Adrenal gland (tissue), 5 donors: ENCODE results near the gene CNTN1.

Source experiments
- CTCF ChIP-seq, 6 experiments: fragments of 450-650 bp in 4 of 6; fragments of 200-600 bp in 2 of 6; sonication (generic) in 1 of 6; IDR thresholded peaks; 1 replicate in 5 of 6; 2 replicates in 1 of 6; pipeline versions ENCODE4 v1.5.1 to v1.8.0; 2016 to 2021; ENCODE audit warnings: antibody characterized with exemption in 6 of 6, mild to moderate bottlenecking in 2 of 6, moderate library complexity in 1 of 6
- POLR2A ChIP-seq, 2 donors: fragments of 450-650 bp; IDR thresholded peaks; one replicate each; pipeline ENCODE4 v1.6.1; 2017; ENCODE audit warnings: antibody characterized with exemption in 2 of 2, mild to moderate bottlenecking in 2 of 2, moderate library complexity in 1 of 2
- donor health status: DM: no; HTN: no; CAD: no.

DNA sequence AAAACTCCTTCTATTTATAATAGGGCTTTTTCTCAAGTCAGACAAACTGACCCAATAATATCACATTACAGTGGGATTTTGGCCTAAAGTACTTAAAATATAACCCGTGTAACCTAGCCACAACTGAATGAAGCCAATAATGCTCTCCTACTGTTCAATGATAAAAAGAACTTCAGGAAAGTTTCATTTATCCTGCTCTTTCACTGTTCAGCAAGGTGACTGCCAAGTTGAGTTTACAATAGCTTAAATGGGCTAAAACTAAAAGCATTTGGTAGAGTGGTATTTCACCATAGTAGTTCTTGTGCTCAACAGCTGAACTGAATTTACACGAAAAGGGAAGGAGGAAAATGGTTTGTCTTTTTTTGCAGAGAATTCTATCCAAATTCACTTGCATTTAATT is 49.8 kb downstream of the CNTN1 start:
- TF ChIP-seq CTCF (IDR thresholded peaks at IDR 0.05), result no peak
- TF ChIP-seq POLR2A (IDR thresholded peaks at IDR 0.05), result no peak
